Peyer's patch (tissue), 4 donors: ENCODE data around the gene IL34.

Experiments used
- CTCF ChIP-seq, 6 experiments: fragments of 450-650 bp in 4 of 6; fragments of 200-600 bp in 2 of 6; sonication (generic) in 1 of 6; IDR thresholded peaks; one replicate each; pipeline ENCODE4 v1.5.1; 2017 to 2019; ENCODE audit warnings: antibody characterized with exemption in 6 of 6, mild to moderate bottlenecking in 3 of 6, moderate library complexity in 1 of 6
- POLR2A ChIP-seq, 2 donors: fragments of 450-650 bp; IDR thresholded peaks; one replicate each; pipeline ENCODE4 v1.5.1; 2017; ENCODE audit warnings: antibody characterized with exemption in 2 of 2, mild to moderate bottlenecking in 2 of 2, moderate library complexity in 2 of 2

- no peak for TF ChIP-seq POLR2A (IDR thresholded peaks at IDR 0.05)
- TF ChIP-seq CTCF (IDR thresholded peaks at IDR 0.05), result no peak
Observed at GRCh38 chr16:70677499-70678120, 31.3 kb downstream of the IL34 start.
